NCI-H187 (cell line): ENCODE measurements around the gene CHGA.
A peak's percentile ranks its signal among the peaks of the same experiment; 100 is the strongest.

ENCODE experiments used
- DNase-seq, 2 experiments: peaks; one replicate each; lab custom pipeline; 2025; lab: John Stamatoyannopoulos, UW

CHGA gene

GRCh38 chr14:92930737-92931602 lies 8.0 kb downstream of the CHGA start:
- DNase-seq = no peak

- DNase-seq = no peak
These were observed 8.9 kb downstream of the CHGA start for GRCh38 chr14:92931681-92932447.

- no peak for DNase-seq
These were observed 9.8 kb downstream of the CHGA start for GRCh38 chr14:92932448-92933395.

GRCh38 chr14:92933481-92933880 lies 10.5 kb downstream of the CHGA start:
- DNase-seq = no peak

GRCh38 chr14:92934196-92935085 lies 11.5 kb downstream of the CHGA start:
- no peak for DNase-seq

- no peak for DNase-seq
These were observed 12.5 kb downstream of the CHGA start for GRCh38 chr14:92935446-92935845.

- DNase-seq = no peak
These were observed 13.1 kb downstream of the CHGA start for GRCh38 chr14:92936085-92936484.

GRCh38 chr14:92937051-92937937 lies 14.3 kb downstream of the CHGA start:
- peak; percentile 77 to 79 for DNase-seq

- peak; percentile 64 to 86 for DNase-seq
These were observed 15.4 kb downstream of the CHGA start for GRCh38 chr14:92938235-92938875.

- DNase-seq = no peak
These were observed 16.1 kb downstream of the CHGA start for GRCh38 chr14:92938890-92939671.

GRCh38 chr14:92939699-92940098 lies 16.7 kb downstream of the CHGA start:
- DNase-seq = no peak

- DNase-seq = no peak
These were observed 17.6 kb downstream of the CHGA start for GRCh38 chr14:92940543-92940942.

GRCh38 chr14:92941531-92941930 lies 18.6 kb downstream of the CHGA start:
- DNase-seq = no peak

- DNase-seq = no peak
These were observed 19.2 kb downstream of the CHGA start for GRCh38 chr14:92942136-92942535.

GRCh38 chr14:92942576-92942975 lies 19.6 kb downstream of the CHGA start:
- no peak for DNase-seq

GRCh38 chr14:92942976-92943710 lies 20.2 kb downstream of the CHGA start:
- DNase-seq = no peak

- DNase-seq = no peak
These were observed 21.1 kb downstream of the CHGA start for GRCh38 chr14:92943855-92944570.
